HG02678 (cell line): ENCODE data around the gene WNK2.
"Not testable (repeated sequence)": the region's sequence is repeated elsewhere in the genome, so short reads cannot be mapped to it uniquely, and the experiment has no call there.

ENCODE experiments used
- ATAC-seq: cut with Tn5 transposase; IDR thresholded peaks from one replicate; pipeline ENCODE4 v1.9.1; 2021; ENCODE audit warnings: mild to moderate bottlenecking, moderate library complexity; ENCODE audit not compliant: unreplicated experiment

Gene WNK2

DNA sequence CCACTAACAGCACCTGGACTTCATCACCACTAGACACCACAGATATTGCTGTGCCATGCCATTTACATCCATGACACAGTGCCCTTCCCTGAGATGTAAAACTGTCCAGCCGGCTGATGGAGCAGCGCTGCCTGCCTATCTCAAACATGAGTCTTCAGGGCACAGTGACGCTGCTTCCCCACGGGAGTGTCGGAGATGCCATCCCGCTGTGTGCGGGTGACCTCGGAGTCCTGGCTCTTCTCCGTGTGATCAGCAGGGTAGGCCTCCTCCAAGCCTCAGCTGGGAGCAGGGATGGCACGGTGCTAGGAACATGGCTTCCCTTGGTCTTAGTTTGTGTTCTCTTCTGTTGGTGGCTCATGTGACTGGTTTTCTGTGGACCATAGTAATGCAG lies 137.3 kb downstream of the WNK2 start:
- no peak for ATAC-seq

GRCh38 chr9:93323446-93323954 lies 139.6 kb downstream of the WNK2 start:
- not testable (repeated sequence) for ATAC-seq

GRCh38 chr9:93324191-93324834 lies 140.4 kb downstream of the WNK2 start:
- ATAC-seq = no peak

- no peak for ATAC-seq
Observed at GRCh38 chr9:93325307-93326035, 141.5 kb downstream of the WNK2 start.

- no peak for ATAC-seq
Observed at GRCh38 chr9:93326056-93326455, 142.1 kb downstream of the WNK2 start.

DNA sequence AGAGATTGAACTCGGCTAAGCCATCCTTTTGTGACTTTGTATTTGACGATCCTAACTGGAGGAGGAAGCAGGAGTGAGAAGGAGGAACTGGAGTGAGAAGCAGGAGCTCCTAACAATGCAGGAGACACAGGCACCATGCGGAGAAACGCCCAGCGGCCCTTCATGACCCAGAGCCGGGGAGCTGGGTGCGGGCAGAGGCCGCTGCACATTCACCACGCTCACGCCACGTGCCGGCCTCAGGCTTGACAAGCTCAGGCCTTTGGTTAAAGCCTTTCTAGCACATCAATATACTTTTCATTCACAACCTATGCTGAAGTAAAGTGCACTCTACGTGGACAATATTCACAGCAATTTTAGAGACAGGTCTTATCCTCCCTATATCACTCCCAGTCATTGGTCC lies 142.7 kb downstream of the WNK2 start:
- ATAC-seq = no peak

DNA sequence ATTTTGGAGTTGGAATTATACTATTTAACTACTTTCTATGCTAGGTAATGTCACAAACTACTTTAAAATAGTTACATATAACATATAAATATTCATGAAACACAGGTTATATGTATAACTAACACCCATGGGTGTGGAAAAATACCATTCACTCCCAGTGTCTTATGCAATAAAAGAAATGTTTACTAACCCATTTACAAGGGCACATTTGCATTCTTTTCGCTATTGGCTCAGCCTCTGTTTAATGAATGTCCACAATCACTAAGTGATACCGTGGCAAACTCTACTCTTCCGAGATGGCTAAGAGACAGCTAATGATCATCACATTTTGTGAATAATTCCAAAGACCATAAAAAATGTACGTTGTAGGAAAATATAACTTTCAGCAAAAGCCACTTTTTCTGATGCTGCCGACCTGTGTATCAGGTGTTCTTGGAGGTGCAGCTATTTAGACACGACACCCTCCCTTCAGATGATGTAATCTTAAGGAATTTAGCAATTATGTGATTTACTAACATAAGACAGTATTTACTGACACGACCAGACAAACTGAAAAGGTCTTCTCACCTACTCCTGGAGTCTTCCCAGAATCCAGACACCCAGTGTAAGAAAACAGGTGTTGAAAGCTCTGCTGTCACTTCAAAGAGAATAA lies 145.8 kb downstream of the WNK2 start:
- no peak for ATAC-seq

GRCh38 chr9:93332317-93332716 lies 148.4 kb downstream of the WNK2 start:
- ATAC-seq = no peak

DNA sequence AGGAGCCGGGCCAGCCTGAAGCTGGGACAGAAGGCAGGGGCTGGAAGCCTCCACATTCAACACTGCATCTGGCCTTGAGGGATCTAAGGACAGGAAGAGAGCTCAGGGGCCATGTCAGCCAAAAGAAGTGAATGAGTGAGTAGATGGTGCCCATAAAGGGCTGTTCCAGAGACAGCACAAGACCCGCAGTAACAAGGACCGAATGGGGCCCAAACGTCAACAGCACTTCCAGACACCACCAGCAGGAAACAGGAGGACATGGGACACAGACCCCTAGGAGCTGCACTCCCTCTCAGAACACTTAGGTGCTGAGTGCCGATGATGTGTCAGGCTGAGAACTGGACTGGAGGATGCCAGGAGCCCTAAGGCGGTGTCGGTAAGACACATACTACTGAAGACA lies 152.8 kb downstream of the WNK2 start:
- no peak for ATAC-seq

DNA sequence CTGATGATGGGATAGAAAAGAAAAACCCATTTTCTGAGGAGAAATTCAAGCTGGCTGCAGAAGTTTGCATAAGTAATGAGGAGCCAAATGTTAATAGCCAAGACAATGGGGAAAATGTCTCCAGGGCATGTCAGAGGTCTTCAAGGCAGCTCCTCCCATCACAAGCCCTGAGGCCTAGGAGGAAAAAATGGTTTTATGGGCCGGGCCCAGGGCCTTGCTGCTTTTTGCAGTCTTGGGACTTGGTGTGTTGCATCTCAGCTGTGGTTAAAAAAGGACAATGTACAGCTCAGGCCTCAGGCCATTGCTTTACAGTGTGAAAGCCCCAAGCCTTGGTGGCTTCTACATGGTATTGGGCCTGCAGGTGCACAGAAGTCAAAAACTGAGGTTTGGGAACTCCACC lies 154.3 kb downstream of the WNK2 start:
- ATAC-seq = not testable (repeated sequence)

DNA sequence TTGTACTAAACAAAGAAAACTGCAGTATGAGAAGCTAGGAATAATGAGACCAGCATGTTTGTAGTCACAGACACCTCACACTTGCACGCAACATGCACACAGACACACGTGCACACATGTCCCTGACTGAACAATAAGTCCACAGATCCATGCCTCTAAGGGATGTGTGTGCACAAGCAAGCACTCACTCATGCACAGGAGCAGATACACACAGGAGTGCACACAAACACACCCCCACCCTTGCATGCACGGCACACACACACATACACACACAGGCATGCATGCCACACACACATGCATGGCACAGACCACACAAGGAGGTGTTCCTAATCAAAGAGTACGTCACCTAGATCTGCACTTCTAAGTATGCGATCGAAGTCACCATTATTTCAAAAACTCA lies 156.2 kb downstream of the WNK2 start:
- no peak for ATAC-seq

DNA sequence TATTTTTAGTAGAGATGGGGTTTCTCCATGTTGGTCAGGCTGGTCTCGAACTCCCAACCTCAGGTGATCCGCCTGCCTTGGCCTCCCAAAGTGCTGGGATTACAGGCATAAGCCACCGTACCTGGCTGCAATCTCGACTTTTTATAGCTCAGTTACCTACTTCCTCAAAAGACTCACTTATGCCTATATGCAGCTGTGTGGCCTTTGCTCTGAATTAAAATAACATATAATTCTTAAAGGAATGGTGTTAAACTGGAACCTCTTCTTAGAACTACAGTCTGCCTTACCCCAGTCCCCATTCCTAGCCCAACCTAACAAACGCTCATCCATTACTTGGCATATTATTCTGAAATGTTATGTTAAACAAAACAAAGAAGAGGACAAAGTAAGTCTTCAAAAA lies 157.9 kb downstream of the WNK2 start:
- not testable (repeated sequence) for ATAC-seq

DNA sequence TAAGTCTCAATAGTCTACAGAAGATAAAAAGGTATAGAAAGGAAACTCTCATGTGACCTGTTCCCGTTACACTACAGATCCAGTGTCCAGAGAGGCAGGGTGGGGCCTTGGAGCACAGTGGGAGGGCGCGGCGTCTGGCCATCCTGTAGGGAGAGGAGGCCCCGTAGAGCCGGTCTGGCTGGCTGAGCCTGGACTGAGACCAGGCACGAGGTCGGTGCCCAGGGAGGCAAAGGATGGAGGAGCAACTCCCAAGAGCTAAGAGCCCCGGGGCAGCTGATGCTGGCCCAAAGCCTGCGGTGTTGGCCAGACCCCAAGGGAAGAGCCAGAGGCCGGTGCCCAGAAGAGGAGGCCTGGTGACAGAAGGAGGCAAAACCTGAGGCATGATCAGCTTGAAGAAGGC lies 158.5 kb downstream of the WNK2 start:
- ATAC-seq = not testable (repeated sequence)

- ATAC-seq = no peak
Observed at GRCh38 chr9:93343663-93344062, 159.7 kb downstream of the WNK2 start.

GRCh38 chr9:93345643-93346230 lies 161.8 kb downstream of the WNK2 start:
- no peak for ATAC-seq

DNA sequence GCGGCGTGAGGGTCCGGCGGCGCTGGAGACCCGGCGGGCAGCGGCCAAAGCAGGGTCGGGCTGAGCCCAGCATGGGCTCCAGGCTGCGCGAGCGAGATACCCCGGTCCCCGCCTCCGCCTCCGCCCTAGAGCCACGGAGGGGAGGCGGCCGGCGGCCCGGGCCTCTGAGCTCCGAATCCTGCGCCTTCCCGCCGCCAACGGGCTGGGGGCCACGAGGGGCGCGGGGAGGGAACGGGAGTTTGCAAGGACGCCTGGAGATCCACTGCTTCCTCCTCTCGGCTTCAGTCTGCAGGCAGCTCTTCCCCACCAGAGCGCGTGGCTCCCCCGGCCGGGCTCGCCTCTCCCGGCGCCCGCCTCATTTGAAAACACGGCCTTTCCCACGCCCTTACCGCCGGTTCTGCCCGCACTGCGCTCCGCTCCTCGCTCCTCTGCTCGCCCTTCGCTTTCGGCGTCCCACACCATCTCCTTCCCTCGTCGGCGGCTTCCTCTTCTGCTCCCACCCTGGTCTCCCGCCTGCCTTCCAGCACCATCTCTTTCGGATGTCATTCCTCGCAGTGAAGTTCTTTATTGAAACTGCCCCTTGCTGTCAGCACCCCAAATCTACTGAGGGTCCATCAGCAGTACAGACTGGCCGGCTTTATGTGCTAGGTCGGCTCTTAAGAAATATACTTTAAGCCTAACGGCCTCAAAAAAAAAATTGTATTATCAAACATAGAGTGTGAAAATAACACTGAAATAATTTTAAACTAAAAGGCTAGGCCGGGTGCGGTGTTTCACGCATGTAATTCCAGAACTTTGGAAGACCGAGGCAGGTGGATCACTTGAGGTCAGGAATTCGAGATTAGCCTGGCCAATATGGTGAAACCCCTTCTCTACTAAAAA lies 162.5 kb downstream of the WNK2 start:
- no peak for ATAC-seq

GRCh38 chr9:93347371-93347975 lies 163.5 kb downstream of the WNK2 start:
- not testable (repeated sequence) for ATAC-seq

- ATAC-seq = not testable (repeated sequence)
Observed at GRCh38 chr9:93353413-93354310, 169.7 kb downstream of the WNK2 start.

- ATAC-seq = no peak
Observed at GRCh38 chr9:93354451-93354850, 170.5 kb downstream of the WNK2 start.
